PFSK-1 (cell line): ENCODE data around the gene PDE12.

Experiments used
- FOXP2 ChIP-seq: optimal IDR thresholded peaks from 2 replicates; pipeline ENCODE3; 2011; ENCODE audit warnings: borderline replicate concordance, control low read depth, inconsistent platforms; ENCODE audit not compliant: insufficient read depth; ENCODE audit errors: extremely low read length, extremely low read depth
- REST ChIP-seq, 2 experiments: IDR thresholded peaks; 2 replicates each; pipeline versions ENCODE4 v1.6.1 to v1.8.0; 2011 to 2012; ENCODE audit warnings: low read depth in 2 of 2, low read length in 2 of 2, control low read depth in 1 of 2, inconsistent platforms in 1 of 2, mild to moderate bottlenecking in 1 of 2, moderate library complexity in 1 of 2; ENCODE audit not compliant: insufficient read depth in 1 of 2
- SIN3A ChIP-seq: IDR thresholded peaks from 2 replicates; pipeline ENCODE4 v1.6.1; 2012; ENCODE audit warnings: mild to moderate bottlenecking, low read length, moderate library complexity, borderline replicate concordance; ENCODE audit not compliant: insufficient read depth
- TAF1 ChIP-seq: IDR thresholded peaks from 2 replicates; pipeline ENCODE4 v1.6.1; 2012; ENCODE audit warnings: low read length, control low read depth, borderline replicate concordance; ENCODE audit not compliant: insufficient read depth

- TF ChIP-seq REST (IDR thresholded peaks at IDR 0.05; ENCODE audit: insufficient read depth in 1 of 2, low read depth in 2 of 2, low read length in 2 of 2) (no peak), SIN3A (no peak), TAF1 (no peak), FOXP2 (no peak)
Measured at GRCh38 chr3:57592306-57592705, 36.2 kb downstream of the PDE12 start.
